NCI-H2196 treated with DMSO at 0.1 percent for 48 hours (cell line): ENCODE results near the gene BSG.
"Not testable (repeated sequence)": the region's sequence is repeated elsewhere in the genome, so short reads cannot be mapped to it uniquely, and the experiment has no call there.

ENCODE experiments used
- DNase-seq: peaks from one replicate; lab custom pipeline; 2025; ENCODE audit not compliant: unreplicated experiment; lab: John Stamatoyannopoulos, UW

BSG gene

GRCh38 chr19:572743-573518, 535 bp downstream of the BSG start:
- no peak for DNase-seq

GRCh38 chr19:573519-573825, 1.1 kb downstream of the BSG start:
- no peak for DNase-seq

- DNase-seq, result no peak
Observed at GRCh38 chr19:574658-575526, 2.5 kb downstream of the BSG start.

- no peak for DNase-seq
Observed at GRCh38 chr19:575527-576506, 3.4 kb downstream of the BSG start.

- DNase-seq, result no peak
Observed at GRCh38 chr19:576768-577438, 4.5 kb downstream of the BSG start.

GRCh38 chr19:577439-578392, 5.3 kb downstream of the BSG start:
- DNase-seq, result no peak

- no peak for DNase-seq
Observed at GRCh38 chr19:579111-579841, 6.9 kb downstream of the BSG start.

- DNase-seq, result no peak
Observed at GRCh38 chr19:579842-580155, 7.4 kb downstream of the BSG start.

GRCh38 chr19:580274-580835, 8.0 kb downstream of the BSG start:
- DNase-seq, result no peak

GRCh38 chr19:581399-582111, 9.2 kb downstream of the BSG start:
- DNase-seq, result no peak

- DNase-seq, result no peak
Observed at GRCh38 chr19:582497-583197, 10.3 kb downstream of the BSG start.

GRCh38 chr19:583198-583967, 11.0 kb downstream of the BSG start:
- DNase-seq, result no peak

GRCh38 chr19:583968-584239, 11.5 kb downstream of the BSG start:
- DNase-seq, result no peak

GRCh38 chr19:584240-585001, 12.0 kb downstream of the BSG start:
- DNase-seq, result no peak

GRCh38 chr19:585146-585545, 12.8 kb downstream of the BSG start:
- not testable (repeated sequence) for DNase-seq

- DNase-seq, result no peak
Observed at GRCh38 chr19:585551-586110, 13.2 kb downstream of the BSG start.
